IPS DF 4.7 (cell line): ENCODE measurements around the gene SCGN.

ENCODE experiments used
- DNase-seq: peaks from one replicate; pipeline ENCODE4 v3.0.0-alpha.2; 2013; ENCODE audit warnings: low spot score; ENCODE audit errors: extremely low read depth

Gene SCGN

GRCh38 chr6:25685251-25685650 lies 33.2 kb downstream of the SCGN start:
- no peak for DNase-seq

- DNase-seq, result no peak
These were observed 33.9 kb downstream of the SCGN start for GRCh38 chr6:25685896-25686295.

GRCh38 chr6:25686856-25687255 lies 34.8 kb downstream of the SCGN start:
- no peak for DNase-seq

GRCh38 chr6:25689966-25690365 lies 38.0 kb downstream of the SCGN start:
- DNase-seq, result no peak

- DNase-seq, result no peak
These were observed 39.9 kb downstream of the SCGN start for GRCh38 chr6:25691894-25692293.

GRCh38 chr6:25692472-25692871 lies 40.5 kb downstream of the SCGN start:
- no peak for DNase-seq

- DNase-seq, result no peak
These were observed 42.4 kb downstream of the SCGN start for GRCh38 chr6:25694366-25694765.

GRCh38 chr6:25695671-25696070 lies 43.7 kb downstream of the SCGN start:
- no peak for DNase-seq

GRCh38 chr6:25697537-25698340 lies 45.7 kb downstream of the SCGN start:
- DNase-seq, result no peak

- no peak for DNase-seq
These were observed 46.6 kb downstream of the SCGN start for GRCh38 chr6:25698631-25699030.

- DNase-seq, result no peak
These were observed 47.6 kb downstream of the SCGN start for GRCh38 chr6:25699649-25700048.

GRCh38 chr6:25700761-25701160 lies 48.7 kb downstream of the SCGN start:
- DNase-seq, result no peak

- no peak for DNase-seq
These were observed 49.8 kb downstream of the SCGN start for GRCh38 chr6:25701807-25702206.

- no peak for DNase-seq
These were observed 51.0 kb downstream of the SCGN start for GRCh38 chr6:25703005-25703404.

GRCh38 chr6:25704001-25704400 lies 52.0 kb downstream of the SCGN start:
- DNase-seq, result no peak

- no peak for DNase-seq
These were observed 54.4 kb downstream of the SCGN start for GRCh38 chr6:25706314-25707014.

GRCh38 chr6:25709761-25710160 lies 57.7 kb downstream of the SCGN start:
- DNase-seq, result no peak

- DNase-seq, result no peak
These were observed 58.3 kb downstream of the SCGN start for GRCh38 chr6:25710287-25710686.

GRCh38 chr6:25713824-25714223 lies 61.8 kb downstream of the SCGN start:
- DNase-seq, result no peak

GRCh38 chr6:25714765-25715164 lies 62.8 kb downstream of the SCGN start:
- DNase-seq, result no peak

GRCh38 chr6:25715794-25716193 lies 63.8 kb downstream of the SCGN start:
- no peak for DNase-seq

- DNase-seq, result no peak
These were observed 66.1 kb downstream of the SCGN start for GRCh38 chr6:25717866-25718740.
